HepG2 (cell line): ENCODE data around the gene PFN4. TPM values are rescaled to one million over a fixed set of nuclear protein-coding genes. Genes with fewer than 3 reads are reported as not detected.

Source experiments
- ATAC-seq: fragments of 200-7000 bp; cut with Tn5 transposase; 3 replicates; pipeline ENCODE4 v1.9.1; 2020; ENCODE audit warnings: mild to moderate bottlenecking, moderate library complexity
- BruUV-seq: library from RNA; stranded (reverse); fragments of 400-500 nt; replicated peaks from 2 replicates; lab custom pipeline; 2021; lab: Mats Ljungman, UMichigan
- CTCF ChIA-PET: fragments of 300-600 bp; formaldehyde crosslinking; extraction: SDS; loops from one replicate; lab custom pipeline; 2021; ENCODE audit warnings: low total read pairs, inconsistent platforms, low intra/inter-chr PET ratio; lab: Yijun Ruan, JAX
- POLR2A ChIA-PET: fragments of 350-600 bp; sonication (Branson Sonifier 250); formaldehyde crosslinking; loops from one replicate; lab custom pipeline; 2020; ENCODE audit warnings: antibody characterized with exemption, inconsistent platforms; lab: Yijun Ruan, JAX
- DNase-seq: peaks from one replicate; pipeline ENCODE4 v3.0.0-alpha.2; 2015; ENCODE audit warnings: low spot score
- FAIRE-seq: peaks from 3 replicates; lab custom pipeline; 2011; peaks lifted over from hg19 to GRCh38; lab: Jason Lieb, UNC
- H2AFZ ChIP-seq: one replicate; pipeline ENCODE4 v1.6.1; 2011; ENCODE audit warnings: low read length, inconsistent platforms
- H3K27ac ChIP-seq: fragments of 300-600 bp; 3 replicates; pipeline ENCODE4 v1.8.0; 2011; ENCODE audit warnings: mixed run types, mild to moderate bottlenecking, mixed read lengths, low read length, inconsistent platforms; ENCODE audit not compliant: insufficient read depth; ENCODE audit errors: extremely low read length
- H3K27me3 ChIP-seq, 2 experiments: fragments of 200-600 bp in 1 of 2; 2 replicates in 1 of 2; 3 replicates in 1 of 2; pipeline versions ENCODE4 v1.6.0 to v1.8.0; 2011; ENCODE audit warnings: low read length in 2 of 2, mild to moderate bottlenecking in 2 of 2, moderate library complexity in 2 of 2, inconsistent platforms in 1 of 2; ENCODE audit not compliant: insufficient read depth in 2 of 2, control insufficient read depth in 1 of 2
- H3K36me3 ChIP-seq, 2 experiments: fragments of 200-600 bp in 1 of 2; replicated peaks in 1 of 2; 2 replicates in 1 of 2; 3 replicates in 1 of 2; pipeline versions ENCODE4 v1.5.1 to v1.8.0; 2011; ENCODE audit warnings: low read length in 2 of 2, inconsistent platforms in 1 of 2; ENCODE audit not compliant: insufficient read depth in 2 of 2, control insufficient read depth in 1 of 2
- H3K4me1 ChIP-seq: 2 replicates; pipeline ENCODE4 v1.5.1; 2012; ENCODE audit warnings: low read length, inconsistent platforms; ENCODE audit not compliant: insufficient read depth
- H3K4me2 ChIP-seq: 2 replicates; pipeline ENCODE4 v1.6.0; 2011; ENCODE audit warnings: low read depth, low read length, inconsistent platforms
- H3K4me3 ChIP-seq, 3 experiments: fragments of 200-600 bp in 1 of 3; sonication (generic), shearing (Covaris generic) in 1 of 3; replicated peaks in 1 of 3; 2 replicates each; pipeline ENCODE4 v1.5.1; 2011 to 2016; ENCODE audit warnings: low read length in 3 of 3, inconsistent platforms in 2 of 3, low read depth in 2 of 3, mild to moderate bottlenecking in 2 of 3, control low read depth in 1 of 3, mixed read lengths in 1 of 3; ENCODE audit not compliant: insufficient read depth in 1 of 3
- H3K79me2 ChIP-seq: one replicate; pipeline ENCODE4 v1.6.1; 2011; ENCODE audit warnings: low read length, inconsistent platforms; ENCODE audit not compliant: insufficient read depth
- H3K9ac ChIP-seq: 2 replicates; pipeline ENCODE4 v1.6.0; 2011; ENCODE audit warnings: mild to moderate bottlenecking, low read depth, low read length, inconsistent platforms; ENCODE audit not compliant: insufficient read depth
- H3K9me3 ChIP-seq: 2 replicates; pipeline ENCODE4 v1.5.1; 2012; ENCODE audit warnings: mild to moderate bottlenecking, low read length
- H4K20me1 ChIP-seq: 2 replicates; pipeline ENCODE4 v1.6.0; 2011; ENCODE audit warnings: inconsistent platforms, mild to moderate bottlenecking, low read length, moderate library complexity; ENCODE audit not compliant: insufficient read depth
- AKNA ChIP-seq: sonication (generic); formaldehyde crosslinking; IDR thresholded peaks from 2 replicates; pipeline ENCODE4 v1.4.0; 2020; ENCODE audit warnings: missing genetic modification reagents, borderline replicate concordance
- GLMP ChIP-seq: sonication (generic); formaldehyde crosslinking; IDR thresholded peaks from 2 replicates; pipeline ENCODE4 v1.9.0; 2021; ENCODE audit warnings: missing genetic modification reagents, mild to moderate bottlenecking, borderline replicate concordance
- IRF2 ChIP-seq: IDR thresholded peaks from 2 replicates; pipeline ENCODE4 v1.6.1; 2018; ENCODE audit warnings: missing genetic modification reagents, missing compliant biosample characterization
- MAFF ChIP-seq: IDR thresholded peaks from 2 replicates; pipeline ENCODE4 v1.6.1; 2011; ENCODE audit warnings: low read depth, low read length, improper control_type of control experiment
- PCBP2 ChIP-seq: fragments of 200-400 bp; formaldehyde crosslinking; optimal IDR thresholded peaks from 2 replicates; pipeline ENCODE3; 2018; ENCODE audit warnings: low read length, low read depth; ENCODE audit not compliant: poor library complexity, severe bottlenecking
- POLR2AphosphoS2 ChIP-seq: IDR thresholded peaks from 2 replicates; pipeline ENCODE4 v1.6.1; 2011; ENCODE audit warnings: low read depth, low read length, improper control_type of control experiment
- SALL2 ChIP-seq: sonication (generic); formaldehyde crosslinking; IDR thresholded peaks from 2 replicates; pipeline ENCODE4 v1.8.1; 2023; ENCODE audit warnings: mild to moderate bottlenecking, missing genetic modification reagents, inconsistent platforms
- SATB2 ChIP-seq: sonication (generic); formaldehyde crosslinking; IDR thresholded peaks from 2 replicates; pipeline ENCODE4 v1.5.0; 2020; ENCODE audit warnings: missing genetic modification reagents
- SMC3 ChIP-seq: IDR thresholded peaks from 2 replicates; pipeline ENCODE4 v1.6.1; 2011; ENCODE audit warnings: low read length, improper control_type of control experiment
- TCF7L2 ChIP-seq: IDR thresholded peaks from 2 replicates; pipeline ENCODE4 v1.6.1; 2011; ENCODE audit warnings: mild to moderate bottlenecking, low read depth, low read length, moderate library complexity
- ZNF597 ChIP-seq: sonication (generic); formaldehyde crosslinking; IDR thresholded peaks from 2 replicates; pipeline ENCODE4 v1.5.0; 2020; ENCODE audit warnings: missing genetic modification reagents
- ZNF687 ChIP-seq: sonication (generic); formaldehyde crosslinking; IDR thresholded peaks from 2 replicates; pipeline ENCODE4 v1.5.1; 2020; ENCODE audit warnings: mild to moderate bottlenecking, missing genetic modification reagents, moderate library complexity
- ZSCAN25 ChIP-seq: sonication (generic); formaldehyde crosslinking; IDR thresholded peaks from 2 replicates; pipeline ENCODE4 v1.8.0; 2022; ENCODE audit warnings: mild to moderate bottlenecking, missing genetic modification reagents
- in situ Hi-C: cut with HindIII; loops from 2 replicates; pipeline ENCODE4 v1.10.0; 2017; ENCODE audit warnings: low pct_unique_long_range_greater_than_20kb; ENCODE audit not compliant: extremely low pct_ligation_motif_present
- intact Hi-C: fragments of 100-400 bp; cut with micrococcal nuclease; formaldehyde crosslinking; loops from one replicate; pipeline ENCODE4 v1.10.0; 2022; ENCODE audit not compliant: unreplicated experiment
- polyA plus RNA-seq, 8 experiments: library from polyadenylated mRNA; depleted of rRNA in 3 of 8; stranded (reverse) in 7 of 8; unstranded in 1 of 8; fragments of >200 nt; fragmentation: Illumina TruSeq in 4 of 8; extraction: Trizol in 4 of 8; gene quantifications; 2 replicates each; pipeline versions ENCODE4 v1.2.1 to v1.2.3, GENCODE V29; 2011 to 2016; ENCODE audit warnings: low read depth in 4 of 8, missing spikeins in 1 of 8, mixed read lengths in 1 of 8; ENCODE audit not compliant: insufficient read depth in 1 of 8
- total RNA-seq, 5 experiments: library from RNA; depleted of rRNA; stranded (reverse); fragments of >200 nt; fragmentation: Illumina TruSeq; extraction: Trizol; gene quantifications; 2 replicates each; pipeline ENCODE4 v1.2.3, GENCODE V29; 2016; ENCODE audit warnings: low read depth in 1 of 5

The PFN4 gene
- total and polyA plus RNA-seq, 2 of the 13 experiments (the other 11 are each of a cell fraction or from before 2014, with no cell fraction given) = 0.12 to 0.20 TPM

GRCh38 chr2:24147364-24147763, 24.2 kb upstream of the PFN4 start:
- Histone ChIP-seq H3K4me1 (peaks cover 4% of the 10 kb centered on the region), H3K9ac (no peak overlapping the region), H3K4me2 (no peak overlapping the region), H3K79me2 (no peaks in the 10 kb centered on the region), H3K36me3 (no peaks in the 10 kb centered on the region), H4K20me1 (no peaks in the 10 kb centered on the region), H3K27ac (no peak overlapping the region), H3K4me3 (no peak overlapping the region), H2AFZ (no peak overlapping the region), H3K9me3 (peaks cover 12% of the 10 kb centered on the region), H3K27me3 (no peaks in the 10 kb centered on the region)
- BruUV-seq = no TSS peak
- FAIRE-seq = no peak
- ChIA-PET POLR2A (no interaction called here), CTCF (no interaction called here)
- intact Hi-C loops = no loop called here
- no peak for ATAC-seq
- no peak for DNase-seq
- in situ Hi-C loops = no loop called here
- TF ChIP-seq ZSCAN25 (CRISPR knock-in tag) = no peak
- no peak for TF ChIP-seq AKNA (CRISPR knock-in tag)
- TF ChIP-seq ZNF687 (CRISPR knock-in tag) = no peak
- TF ChIP-seq SALL2 (CRISPR knock-in tag) = no peak
- TF ChIP-seq SATB2 (CRISPR knock-in tag) = no peak
- no peak for TF ChIP-seq IRF2
- TF ChIP-seq ZNF597 (CRISPR knock-in tag) = no peak
- no peak for TF ChIP-seq POLR2AphosphoS2
- no peak for TF ChIP-seq SMC3
- TF ChIP-seq GLMP (CRISPR knock-in tag) = no peak
- no peak for TF ChIP-seq TCF7L2
- TF ChIP-seq PCBP2 = no peak
- TF ChIP-seq MAFF = no peak
